ACC112 (cell line): ENCODE data around the gene GRIK4.

ENCODE experiments used
- H2AFZ ChIP-seq: fragments of 200-600 bp; sonication (generic); one replicate; pipeline ENCODE4 v1.6.0; 2017; ENCODE audit warnings: antibody characterized with exemption, low read length; ENCODE audit not compliant: unreplicated experiment
- H3K27ac ChIP-seq: fragments of 200-600 bp; sonication (generic); 2 replicates; pipeline ENCODE4 v1.5.1; 2014; ENCODE audit warnings: low read depth, mild to moderate bottlenecking, antibody characterized with exemption, low read length, moderate library complexity
- H3K27me3 ChIP-seq: fragments of 200-600 bp; sonication (generic); 2 replicates; pipeline ENCODE4 v1.6.1; 2014; ENCODE audit warnings: mild to moderate bottlenecking, antibody characterized with exemption, low read length, moderate library complexity, mixed read lengths; ENCODE audit not compliant: insufficient read depth
- H3K36me3 ChIP-seq: fragments of 200-600 bp; sonication (generic); 2 replicates; pipeline ENCODE4 v1.6.1; 2016; ENCODE audit warnings: mild to moderate bottlenecking, antibody characterized with exemption, low read length, moderate library complexity, mixed read lengths; ENCODE audit not compliant: insufficient read depth
- H3K4me1 ChIP-seq: fragments of 200-600 bp; sonication (generic); one replicate; pipeline ENCODE4 v1.6.1; 2016; ENCODE audit warnings: low read length, mixed read lengths; ENCODE audit not compliant: insufficient read depth, unreplicated experiment, control insufficient read depth
- H3K4me3 ChIP-seq: fragments of 200-600 bp; sonication (generic); 2 replicates; pipeline ENCODE4 v1.5.1; 2014; ENCODE audit warnings: mild to moderate bottlenecking, low read depth, low read length
- H3K79me2 ChIP-seq: fragments of 200-600 bp; sonication (generic); one replicate; pipeline ENCODE4 v1.6.0; 2016; ENCODE audit warnings: low read length; ENCODE audit not compliant: control insufficient read depth, unreplicated experiment, insufficient read depth

The GRIK4 gene

GRCh38 chr11:120645639-120646038, 134.1 kb downstream of the GRIK4 start:
- no peak overlapping the region for H2AFZ ChIP-seq
- no peaks in the 10 kb centered on the region for H3K4me1 ChIP-seq
- H3K27ac ChIP-seq = no peak overlapping the region
- H3K36me3 ChIP-seq = no peaks in the 10 kb centered on the region
- no peak overlapping the region for H3K4me3 ChIP-seq
- H3K79me2 ChIP-seq = no peaks in the 10 kb centered on the region
- peaks cover 70% of the 10 kb centered on the region for H3K27me3 ChIP-seq

- no peaks in the 10 kb centered on the region for H3K79me2 ChIP-seq
- H3K4me3 ChIP-seq = no peak overlapping the region
- no peak overlapping the region for H3K27ac ChIP-seq
- peaks cover 71% of the 10 kb centered on the region for H3K27me3 ChIP-seq
- H3K4me1 ChIP-seq = no peaks in the 10 kb centered on the region
- H3K36me3 ChIP-seq = no peaks in the 10 kb centered on the region
- no peak overlapping the region for H2AFZ ChIP-seq
Measured at GRCh38 chr11:120646206-120646605, 134.7 kb downstream of the GRIK4 start.

GRCh38 chr11:120647681-120648080, 136.1 kb downstream of the GRIK4 start:
- no peaks in the 10 kb centered on the region for H3K79me2 ChIP-seq
- peaks cover 76% of the 10 kb centered on the region for H3K27me3 ChIP-seq
- no peaks in the 10 kb centered on the region for H3K36me3 ChIP-seq
- no peak overlapping the region for H2AFZ ChIP-seq
- no peak overlapping the region for H3K27ac ChIP-seq
- H3K4me1 ChIP-seq = no peaks in the 10 kb centered on the region
- H3K4me3 ChIP-seq = no peak overlapping the region

- Histone ChIP-seq H2AFZ (no peak overlapping the region), H3K4me3 (no peak overlapping the region), H3K27me3 (peaks cover 78% of the 10 kb centered on the region), H3K27ac (no peak overlapping the region), H3K4me1 (no peaks in the 10 kb centered on the region), H3K36me3 (no peaks in the 10 kb centered on the region), H3K79me2 (no peaks in the 10 kb centered on the region)
Measured at GRCh38 chr11:120648771-120649170, 137.2 kb downstream of the GRIK4 start.

GRCh38 chr11:120649316-120649715, 137.8 kb downstream of the GRIK4 start:
- H3K4me1 ChIP-seq = no peaks in the 10 kb centered on the region
- no peak overlapping the region for H2AFZ ChIP-seq
- H3K36me3 ChIP-seq = no peaks in the 10 kb centered on the region
- H3K4me3 ChIP-seq = no peak overlapping the region
- H3K27me3 ChIP-seq = peaks cover 76% of the 10 kb centered on the region
- H3K79me2 ChIP-seq = no peaks in the 10 kb centered on the region
- H3K27ac ChIP-seq = no peak overlapping the region

- Histone ChIP-seq H3K79me2 (no peaks in the 10 kb centered on the region), H3K36me3 (no peaks in the 10 kb centered on the region), H3K27me3 (peaks cover 56% of the 10 kb centered on the region), H3K27ac (no peak overlapping the region), H3K4me3 (no peak overlapping the region), H3K4me1 (no peaks in the 10 kb centered on the region), H2AFZ (no peak overlapping the region)
Measured at GRCh38 chr11:120651396-120651795, 139.8 kb downstream of the GRIK4 start.

- no peaks in the 10 kb centered on the region for H3K36me3 ChIP-seq
- no peak overlapping the region for H3K4me3 ChIP-seq
- H3K27me3 ChIP-seq = peaks cover 52% of the 10 kb centered on the region
- no peak overlapping the region for H3K27ac ChIP-seq
- H2AFZ ChIP-seq = no peak overlapping the region
- H3K4me1 ChIP-seq = no peaks in the 10 kb centered on the region
- no peaks in the 10 kb centered on the region for H3K79me2 ChIP-seq
Measured at GRCh38 chr11:120651836-120652235, 140.3 kb downstream of the GRIK4 start.

GRCh38 chr11:120652705-120653335, 141.3 kb downstream of the GRIK4 start:
- Histone ChIP-seq H3K79me2 (no peaks in the 10 kb centered on the region), H3K4me3 (no peak overlapping the region), H3K36me3 (no peaks in the 10 kb centered on the region), H2AFZ (no peak overlapping the region), H3K27ac (no peak overlapping the region), H3K27me3 (peaks cover 44% of the 10 kb centered on the region), H3K4me1 (no peaks in the 10 kb centered on the region)

- Histone ChIP-seq H3K27me3 (peaks cover 30% of the 10 kb centered on the region; the same call in 1 of the 2 replicates), H3K36me3 (no peaks in the 10 kb centered on the region), H3K4me1 (no peaks in the 10 kb centered on the region), H3K79me2 (no peaks in the 10 kb centered on the region), H3K27ac (no peak overlapping the region), H2AFZ (no peak overlapping the region), H3K4me3 (no peak overlapping the region)
Measured at GRCh38 chr11:120655589-120655988, 144.0 kb downstream of the GRIK4 start.

- Histone ChIP-seq H3K4me1 (no peaks in the 10 kb centered on the region), H3K79me2 (no peaks in the 10 kb centered on the region), H3K27me3 (peaks cover 17% of the 10 kb centered on the region; the same call in 1 of the 2 replicates), H2AFZ (no peak overlapping the region), H3K27ac (no peak overlapping the region), H3K4me3 (no peak overlapping the region), H3K36me3 (no peaks in the 10 kb centered on the region)
Measured at GRCh38 chr11:120657306-120658070, 145.9 kb downstream of the GRIK4 start.

GRCh38 chr11:120658071-120658423, 146.5 kb downstream of the GRIK4 start:
- H3K27me3 ChIP-seq = peaks cover 17% of the 10 kb centered on the region
- H3K4me3 ChIP-seq = no peak overlapping the region
- no peaks in the 10 kb centered on the region for H3K79me2 ChIP-seq
- no peak overlapping the region for H2AFZ ChIP-seq
- H3K27ac ChIP-seq = no peak overlapping the region
- no peaks in the 10 kb centered on the region for H3K4me1 ChIP-seq
- H3K36me3 ChIP-seq = no peaks in the 10 kb centered on the region
